ENCODE results near the gene PHF23.
"Not testable (repeated sequence)": the region's sequence is repeated elsewhere in the genome, so short reads cannot be mapped to it uniquely, and the experiment has no call there.

PHF23 gene

GRCh38 chr17:7249830-7250229 is 10.6 kb upstream of the PHF23 start:
- Histone ChIP-seq H3K4me3 (ENCODE audit: low read depth, low read length) (peak overlapping the region; percentile 89), H3K79me2 (peaks cover 50% of the 10 kb centered on the region), H3K27me3 (ENCODE audit: control insufficient read depth, insufficient read depth, low read length) (no peaks in the 10 kb centered on the region), H3K9ac (no peak overlapping the region), H2AFZ (no peak overlapping the region), H3K36me3 (ENCODE audit: control insufficient read depth, insufficient read depth, low read length) (no peaks in the 10 kb centered on the region), H3K9me3 (ENCODE audit: control insufficient read depth, low read length) (no peaks in the 10 kb centered on the region), H3K4me2 (ENCODE audit: low read length) (peak overlapping the region; percentile 95), H3K27ac (no peak overlapping the region), H3K4me1 (peaks cover 20% of the 10 kb centered on the region)
- no peak for TF ChIP-seq CTCF (IDR thresholded peaks at IDR 0.05)

GRCh38 chr17:7249214-7249613 is 10.0 kb upstream of the PHF23 start:
- Histone ChIP-seq H3K4me3 (ENCODE audit: low read depth, low read length) (no peak overlapping the region), H3K4me1 (peaks cover 20% of the 10 kb centered on the region), H2AFZ (no peak overlapping the region), H3K36me3 (ENCODE audit: control insufficient read depth, insufficient read depth, low read length) (no peaks in the 10 kb centered on the region), H3K9ac (no peak overlapping the region), H3K27ac (no peak overlapping the region), H3K79me2 (peaks cover 48% of the 10 kb centered on the region), H3K27me3 (ENCODE audit: control insufficient read depth, insufficient read depth, low read length) (no peaks in the 10 kb centered on the region), H3K4me2 (ENCODE audit: low read length) (no peak overlapping the region), H3K9me3 (ENCODE audit: control insufficient read depth, low read length) (no peaks in the 10 kb centered on the region)
- no peak for TF ChIP-seq CTCF (IDR thresholded peaks at IDR 0.05)

GRCh38 chr17:7248796-7249195 is 9.5 kb upstream of the PHF23 start:
- TF ChIP-seq CTCF (IDR thresholded peaks at IDR 0.05) = no peak
- no peaks in the 10 kb centered on the region for H3K9me3 ChIP-seq (ENCODE audit: control insufficient read depth, low read length)
- H2AFZ ChIP-seq = no peak overlapping the region
- H3K27ac ChIP-seq = no peak overlapping the region
- H3K36me3 ChIP-seq (ENCODE audit: control insufficient read depth, insufficient read depth, low read length) = no peaks in the 10 kb centered on the region
- H3K79me2 ChIP-seq = peaks cover 46% of the 10 kb centered on the region
- H3K4me3 ChIP-seq (ENCODE audit: low read depth, low read length) = no peak overlapping the region
- no peaks in the 10 kb centered on the region for H3K27me3 ChIP-seq (ENCODE audit: control insufficient read depth, insufficient read depth, low read length)
- H3K9ac ChIP-seq = no peak overlapping the region
- peaks cover 20% of the 10 kb centered on the region for H3K4me1 ChIP-seq
- H3K4me2 ChIP-seq (ENCODE audit: low read length) = no peak overlapping the region

GRCh38 chr17:7246779-7247178 is 7.5 kb upstream of the PHF23 start:
- Histone ChIP-seq H3K36me3 (ENCODE audit: control insufficient read depth, insufficient read depth, low read length) (no peaks in the 10 kb centered on the region), H3K27me3 (ENCODE audit: control insufficient read depth, insufficient read depth, low read length) (no peaks in the 10 kb centered on the region), H3K9me3 (ENCODE audit: control insufficient read depth, low read length) (no peaks in the 10 kb centered on the region), H3K9ac (no peak overlapping the region), H3K4me1 (peaks cover 19% of the 10 kb centered on the region), H3K4me3 (ENCODE audit: low read depth, low read length) (no peak overlapping the region), H2AFZ (no peak overlapping the region), H3K4me2 (ENCODE audit: low read length) (no peak overlapping the region), H3K27ac (no peak overlapping the region), H3K79me2 (peaks cover 39% of the 10 kb centered on the region)
- TF ChIP-seq CTCF (IDR thresholded peaks at IDR 0.05) = no peak

GRCh38 chr17:7243838-7244237 is 4.6 kb upstream of the PHF23 start:
- H3K9me3 ChIP-seq (ENCODE audit: control insufficient read depth, low read length); H2AFZ ChIP-seq; H3K9ac ChIP-seq; H3K36me3 ChIP-seq (ENCODE audit: control insufficient read depth, insufficient read depth, low read length); H3K27me3 ChIP-seq (ENCODE audit: control insufficient read depth, insufficient read depth, low read length); H3K4me2 ChIP-seq (ENCODE audit: low read length): not testable (repeated sequence)
- Histone ChIP-seq H3K4me3 (ENCODE audit: low read depth, low read length) (peak overlapping the region; percentile 94), H3K27ac (peak overlapping the region; percentile 94), H3K79me2 (peaks cover 20% of the 10 kb centered on the region), H3K4me1 (peaks cover 19% of the 10 kb centered on the region)

Measured in parathyroid adenoma (tissue), 2 donors.